Brain microvascular endothelial cell (primary cell): ENCODE measurements around the gene PSMB7.

Source experiments
- DNase-seq: peaks from one replicate; pipeline ENCODE4 v3.0.0-alpha.2; 2020
- H3K27ac ChIP-seq: fragments of 250-450 bp; sonication (Bioruptor Pico); 2 replicates; pipeline ENCODE4 v1.5.1; 2020; ENCODE audit warnings: mild to moderate bottlenecking, moderate library complexity
- H3K27me3 ChIP-seq: fragments of 250-450 bp; sonication (Bioruptor Pico); replicated peaks from 2 replicates; pipeline ENCODE4 v1.5.1; 2020; ENCODE audit warnings: mild to moderate bottlenecking
- H3K36me3 ChIP-seq: fragments of 250-450 bp; sonication (Bioruptor Pico); replicated peaks from 2 replicates; pipeline ENCODE4 v1.5.1; 2020; ENCODE audit warnings: mild to moderate bottlenecking
- H3K4me3 ChIP-seq: 2 replicates; pipeline ENCODE4 v1.5.1; 2011; ENCODE audit warnings: low read depth, mild to moderate bottlenecking, control low read depth, low read length, moderate library complexity
- in situ Hi-C: cut with HindIII; loops from 2 replicates; pipeline ENCODE4 v1.10.0; 2017; ENCODE audit warnings: low sequenced_read_pairs, low pct_ligation_motif_present
- TF ChIP-seq, protein P1 (sequence below): IDR thresholded peaks from 2 replicates; pipeline ENCODE4 v1.5.1; 2011; ENCODE audit warnings: low read depth, mild to moderate bottlenecking, moderate library complexity, low read length, control low read depth, inconsistent platforms; ENCODE audit errors: missing control alignments

Gene PSMB7

GRCh38 chr9:124373851-124374250 is 41.4 kb downstream of the PSMB7 start:
- TF ChIP-seq, protein P1, sequence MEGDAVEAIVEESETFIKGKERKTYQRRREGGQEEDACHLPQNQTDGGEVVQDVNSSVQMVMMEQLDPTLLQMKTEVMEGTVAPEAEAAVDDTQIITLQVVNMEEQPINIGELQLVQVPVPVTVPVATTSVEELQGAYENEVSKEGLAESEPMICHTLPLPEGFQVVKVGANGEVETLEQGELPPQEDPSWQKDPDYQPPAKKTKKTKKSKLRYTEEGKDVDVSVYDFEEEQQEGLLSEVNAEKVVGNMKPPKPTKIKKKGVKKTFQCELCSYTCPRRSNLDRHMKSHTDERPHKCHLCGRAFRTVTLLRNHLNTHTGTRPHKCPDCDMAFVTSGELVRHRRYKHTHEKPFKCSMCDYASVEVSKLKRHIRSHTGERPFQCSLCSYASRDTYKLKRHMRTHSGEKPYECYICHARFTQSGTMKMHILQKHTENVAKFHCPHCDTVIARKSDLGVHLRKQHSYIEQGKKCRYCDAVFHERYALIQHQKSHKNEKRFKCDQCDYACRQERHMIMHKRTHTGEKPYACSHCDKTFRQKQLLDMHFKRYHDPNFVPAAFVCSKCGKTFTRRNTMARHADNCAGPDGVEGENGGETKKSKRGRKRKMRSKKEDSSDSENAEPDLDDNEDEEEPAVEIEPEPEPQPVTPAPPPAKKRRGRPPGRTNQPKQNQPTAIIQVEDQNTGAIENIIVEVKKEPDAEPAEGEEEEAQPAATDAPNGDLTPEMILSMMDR = no peak
- no peaks in the 10 kb centered on the region for H3K36me3 ChIP-seq
- no peaks in the 10 kb centered on the region for H3K27me3 ChIP-seq
- no peak for DNase-seq
- H3K4me3 ChIP-seq = no peak overlapping the region
- no peak overlapping the region for H3K27ac ChIP-seq
- in situ Hi-C loops = no loop called here

DNA sequence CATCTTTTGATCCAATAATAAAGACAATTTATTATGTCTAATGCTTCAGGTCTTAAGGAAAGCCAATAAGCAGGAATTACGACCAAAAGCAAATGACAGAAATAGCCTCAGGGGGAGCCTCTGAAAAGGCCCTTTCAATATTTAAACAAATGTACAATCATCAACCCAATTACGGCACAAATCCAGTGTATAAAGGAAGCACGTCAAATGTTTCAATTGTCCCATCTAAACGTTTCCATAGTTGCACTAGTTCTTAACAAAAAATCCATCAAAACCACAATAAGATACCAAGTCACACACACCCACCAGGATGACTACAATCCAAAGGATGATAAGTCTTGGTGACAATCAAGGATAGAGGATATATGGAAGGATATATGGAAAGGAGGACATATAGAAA is 41.9 kb downstream of the PSMB7 start:
- DNase-seq = no peak
- Histone ChIP-seq H3K27me3 (no peaks in the 10 kb centered on the region), H3K36me3 (no peaks in the 10 kb centered on the region), H3K27ac (no peak overlapping the region), H3K4me3 (no peak overlapping the region)
- in situ Hi-C loops = no loop called here
- TF ChIP-seq, protein P1 = no peak

DNA sequence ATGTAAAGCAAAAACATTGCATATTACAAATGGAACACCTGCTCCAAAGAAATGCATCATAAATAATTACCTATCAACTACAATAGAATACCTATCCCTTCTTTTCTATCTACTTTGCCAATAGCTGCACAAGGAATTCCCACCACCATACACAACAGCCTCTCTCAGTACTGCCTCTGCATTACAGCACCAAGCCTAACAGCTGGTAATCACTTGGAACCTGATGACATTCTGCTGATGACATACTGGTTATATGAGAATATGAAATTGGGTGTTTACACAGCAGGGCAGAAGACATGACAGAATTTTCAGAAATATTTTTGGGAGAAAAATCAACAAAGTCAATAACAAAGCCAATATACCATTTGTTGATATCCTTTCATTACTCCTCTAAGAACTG is 43.2 kb downstream of the PSMB7 start:
- TF ChIP-seq, protein P1 = no peak
- H3K36me3 ChIP-seq = no peaks in the 10 kb centered on the region
- H3K27me3 ChIP-seq = no peaks in the 10 kb centered on the region
- no peak overlapping the region for H3K4me3 ChIP-seq
- H3K27ac ChIP-seq = no peak overlapping the region
- in situ Hi-C loops = no loop called here
- no peak for DNase-seq

GRCh38 chr9:124370896-124371582 is 44.2 kb downstream of the PSMB7 start:
- Histone ChIP-seq H3K4me3 (no peak overlapping the region), H3K36me3 (no peaks in the 10 kb centered on the region), H3K27ac (no peak overlapping the region), H3K27me3 (no peaks in the 10 kb centered on the region)
- DNase-seq = peak; percentile 25
- TF ChIP-seq, protein P1 = no peak
- in situ Hi-C loops = no loop called here

GRCh38 chr9:124369231-124369797 is 45.9 kb downstream of the PSMB7 start:
- Histone ChIP-seq H3K27me3 (no peaks in the 10 kb centered on the region), H3K4me3 (no peak overlapping the region), H3K27ac (no peak overlapping the region), H3K36me3 (no peaks in the 10 kb centered on the region)
- in situ Hi-C loops = no loop called here
- DNase-seq = no peak
- TF ChIP-seq, protein P1 = no peak

DNA sequence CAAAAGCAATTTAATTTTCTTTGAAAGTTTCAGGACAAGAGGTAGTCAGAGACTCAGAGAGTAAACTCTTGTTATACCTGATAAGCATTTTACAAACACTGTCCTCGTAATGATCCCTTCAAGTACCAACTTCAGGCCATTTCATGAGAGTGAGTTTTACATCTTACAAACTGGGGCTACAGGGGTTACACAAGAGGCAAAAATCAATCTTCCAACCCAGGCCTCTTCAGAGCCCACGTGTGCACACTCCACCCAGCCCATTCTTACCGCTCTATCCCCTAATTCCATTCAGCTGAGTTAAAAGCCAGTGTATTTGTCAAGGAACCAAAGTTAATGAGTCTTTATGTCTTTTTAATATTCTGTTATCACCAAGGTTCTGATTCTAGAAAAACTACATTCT is 46.5 kb downstream of the PSMB7 start:
- DNase-seq = no peak
- no peaks in the 10 kb centered on the region for H3K27me3 ChIP-seq
- no peak overlapping the region for H3K27ac ChIP-seq
- TF ChIP-seq, protein P1 = no peak
- in situ Hi-C loops = no loop called here
- no peak overlapping the region for H3K4me3 ChIP-seq
- no peaks in the 10 kb centered on the region for H3K36me3 ChIP-seq
